H1 (cell line): Measurements from ENCODE around the gene LEPR.

Source experiments
- CTBP2 ChIP-seq: IDR thresholded peaks from 2 replicates; pipeline ENCODE4 v1.7.0; 2011; ENCODE audit warnings: borderline replicate concordance, mild to moderate bottlenecking, moderate library complexity, mixed read lengths, low read length; ENCODE audit not compliant: insufficient read depth, insufficient read length
- EZH2 ChIP-seq: fragments of 200-600 bp; sonication (generic); IDR thresholded peaks from 2 replicates; pipeline ENCODE4 v1.7.1; 2012; ENCODE audit warnings: low read depth, mild to moderate bottlenecking, moderate library complexity, low read length, inconsistent platforms; ENCODE audit not compliant: severe bottlenecking
- GABPA ChIP-seq: IDR thresholded peaks from 2 replicates; pipeline ENCODE4 v1.6.1; 2011; ENCODE audit warnings: mild to moderate bottlenecking, low read length, moderate library complexity, borderline replicate concordance; ENCODE audit not compliant: insufficient read depth
- PHF8 ChIP-seq: fragments of 200-600 bp; sonication (generic); conservative IDR thresholded peaks from 2 replicates; pipeline ENCODE4 v1.7.1; 2012; ENCODE audit warnings: low read depth, mild to moderate bottlenecking, inconsistent platforms, low read length, moderate library complexity
- POLR2AphosphoS5 ChIP-seq: IDR thresholded peaks from 2 replicates; pipeline ENCODE4 v1.6.1; 2011; ENCODE audit warnings: low read depth, low read length
- SIN3A ChIP-seq, 2 experiments: IDR thresholded peaks in 1 of 2; conservative IDR thresholded peaks in 1 of 2; 2 replicates each; pipeline ENCODE4 v1.6.1; 2011 to 2012; ENCODE audit warnings: low read length in 2 of 2, improper control_type of control experiment in 1 of 2, low read depth in 1 of 2, mild to moderate bottlenecking in 1 of 2
- SIX5 ChIP-seq: IDR thresholded peaks from 2 replicates; pipeline ENCODE4 v1.6.1; 2011; ENCODE audit warnings: mild to moderate bottlenecking, low read depth, low read length
- TAF7 ChIP-seq: optimal IDR thresholded peaks from 2 replicates; pipeline ENCODE3; 2011; ENCODE audit warnings: low read depth, mild to moderate bottlenecking, inconsistent platforms, low read length, moderate library complexity, borderline replicate concordance
- YY1 ChIP-seq: IDR thresholded peaks from 2 replicates; pipeline ENCODE4 v1.6.1; 2011; ENCODE audit warnings: low read depth, mild to moderate bottlenecking, low read length
- ZNF274 ChIP-seq: IDR thresholded peaks from 2 replicates; pipeline ENCODE4 v1.7.0; 2012; ENCODE audit warnings: low read length, borderline replicate concordance; ENCODE audit errors: extremely low read depth
- TF ChIP-seq, protein P1 (sequence below), 3 experiments: IDR thresholded peaks; 1 replicate in 2 of 3; 2 replicates in 1 of 3; pipeline versions ENCODE4 v1.5.1 to v1.6.1; 2011; ENCODE audit warnings: low read length in 3 of 3, mild to moderate bottlenecking in 3 of 3, inconsistent platforms in 2 of 3, low read depth in 1 of 3, moderate library complexity in 1 of 3; ENCODE audit not compliant: insufficient read depth in 1 of 3; ENCODE audit errors: control extremely low read depth in 1 of 3
- TF ChIP-seq, protein P2 (sequence below): IDR thresholded peaks from 2 replicates; pipeline ENCODE4 v1.6.1; 2012; ENCODE audit warnings: low read length, inconsistent platforms

GRCh38 chr1:65437616-65438015 is 17.1 kb downstream of the LEPR start:
- TF ChIP-seq SIN3A (conservative IDR thresholded peaks at IDR 0.05 in 1 of 2, IDR thresholded peaks at IDR 0.05 in 1 of 2; ENCODE audit: low read depth in 1 of 2, low read length in 2 of 2) = no peak
- TF ChIP-seq EZH2 = no peak
- TF ChIP-seq, protein P1, sequence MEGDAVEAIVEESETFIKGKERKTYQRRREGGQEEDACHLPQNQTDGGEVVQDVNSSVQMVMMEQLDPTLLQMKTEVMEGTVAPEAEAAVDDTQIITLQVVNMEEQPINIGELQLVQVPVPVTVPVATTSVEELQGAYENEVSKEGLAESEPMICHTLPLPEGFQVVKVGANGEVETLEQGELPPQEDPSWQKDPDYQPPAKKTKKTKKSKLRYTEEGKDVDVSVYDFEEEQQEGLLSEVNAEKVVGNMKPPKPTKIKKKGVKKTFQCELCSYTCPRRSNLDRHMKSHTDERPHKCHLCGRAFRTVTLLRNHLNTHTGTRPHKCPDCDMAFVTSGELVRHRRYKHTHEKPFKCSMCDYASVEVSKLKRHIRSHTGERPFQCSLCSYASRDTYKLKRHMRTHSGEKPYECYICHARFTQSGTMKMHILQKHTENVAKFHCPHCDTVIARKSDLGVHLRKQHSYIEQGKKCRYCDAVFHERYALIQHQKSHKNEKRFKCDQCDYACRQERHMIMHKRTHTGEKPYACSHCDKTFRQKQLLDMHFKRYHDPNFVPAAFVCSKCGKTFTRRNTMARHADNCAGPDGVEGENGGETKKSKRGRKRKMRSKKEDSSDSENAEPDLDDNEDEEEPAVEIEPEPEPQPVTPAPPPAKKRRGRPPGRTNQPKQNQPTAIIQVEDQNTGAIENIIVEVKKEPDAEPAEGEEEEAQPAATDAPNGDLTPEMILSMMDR (IDR thresholded peaks at IDR 0.05; ENCODE audit: control extremely low read depth in 1 of 3, insufficient read depth in 1 of 3, low read depth in 1 of 3, low read length in 3 of 3) = no peak
- no peak for TF ChIP-seq GABPA
- no peak for TF ChIP-seq SIX5
- TF ChIP-seq, protein P2, sequence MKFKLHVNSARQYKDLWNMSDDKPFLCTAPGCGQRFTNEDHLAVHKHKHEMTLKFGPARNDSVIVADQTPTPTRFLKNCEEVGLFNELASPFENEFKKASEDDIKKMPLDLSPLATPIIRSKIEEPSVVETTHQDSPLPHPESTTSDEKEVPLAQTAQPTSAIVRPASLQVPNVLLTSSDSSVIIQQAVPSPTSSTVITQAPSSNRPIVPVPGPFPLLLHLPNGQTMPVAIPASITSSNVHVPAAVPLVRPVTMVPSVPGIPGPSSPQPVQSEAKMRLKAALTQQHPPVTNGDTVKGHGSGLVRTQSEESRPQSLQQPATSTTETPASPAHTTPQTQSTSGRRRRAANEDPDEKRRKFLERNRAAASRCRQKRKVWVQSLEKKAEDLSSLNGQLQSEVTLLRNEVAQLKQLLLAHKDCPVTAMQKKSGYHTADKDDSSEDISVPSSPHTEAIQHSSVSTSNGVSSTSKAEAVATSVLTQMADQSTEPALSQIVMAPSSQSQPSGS = no peak
- TF ChIP-seq PHF8 = no peak
- no peak for TF ChIP-seq TAF7
- TF ChIP-seq CTBP2 = no peak
- TF ChIP-seq YY1 = no peak
- TF ChIP-seq ZNF274 = no peak
- TF ChIP-seq POLR2AphosphoS5 = no peak
